CD4-positive, alpha-beta memory T cell (primary cell): ENCODE results near the gene ETV3. TPM values are rescaled to one million over a fixed set of nuclear protein-coding genes. Genes with fewer than 3 reads are reported as not detected.

Experiments
- CTCF ChIA-PET: fragments of 350-600 bp; sonication (Branson Sonifier 250); formaldehyde crosslinking; loops from one replicate; lab custom pipeline; 2021; ENCODE audit warnings: inconsistent platforms; ENCODE audit not compliant: partially characterized antibody; lab: Charles Lee
- POLR2A ChIA-PET: fragments of 350-600 bp; sonication (Branson Sonifier 250); formaldehyde crosslinking; loops from one replicate; lab custom pipeline; 2021; ENCODE audit not compliant: partially characterized antibody; lab: Charles Lee
- DNase-seq, 5 donors: peaks; one replicate each; pipeline versions ENCODE4 v3.0.0 to v3.0.0-alpha.2; 2020 to 2022; ENCODE audit warnings: mixed read lengths in 1 of 5
- H3K27ac ChIP-seq: one replicate; pipeline ENCODE4 v1.7.0; 2013; ENCODE audit warnings: low read depth, low read length
- H3K27me3 ChIP-seq: 2 replicates; pipeline ENCODE4 v1.7.0; 2013; ENCODE audit warnings: mild to moderate bottlenecking, low read length, moderate library complexity; ENCODE audit not compliant: insufficient read depth
- H3K36me3 ChIP-seq: 2 replicates; pipeline ENCODE4 v1.7.0; 2013; ENCODE audit warnings: mild to moderate bottlenecking, low read length, moderate library complexity; ENCODE audit not compliant: insufficient read depth
- H3K4me1 ChIP-seq: 2 replicates; pipeline ENCODE4 v1.7.0; 2013; ENCODE audit warnings: mild to moderate bottlenecking, low read length, moderate library complexity; ENCODE audit not compliant: insufficient read depth
- H3K4me3 ChIP-seq, 2 donors: one replicate each; pipeline ENCODE4 v1.7.0; 2013; ENCODE audit warnings: low read length in 2 of 2, mild to moderate bottlenecking in 1 of 2
- H3K9me3 ChIP-seq, 2 donors: one replicate each; pipeline ENCODE4 v1.7.0; 2013; ENCODE audit warnings: low read length in 2 of 2, control low read depth in 1 of 2; ENCODE audit not compliant: control insufficient read depth in 1 of 2
- H3K27ac Mint-ChIP-seq, 7 donors: one replicate each; pipeline ENCODE4 v1.8.0; 2020 to 2021; ENCODE audit warnings: mixed read lengths in 7 of 7, mild to moderate bottlenecking in 6 of 7, inconsistent platforms in 3 of 7, moderate library complexity in 3 of 7
- H3K27me3 Mint-ChIP-seq, 2 donors: one replicate each; pipeline ENCODE4 v1.8.0; 2020 to 2021; ENCODE audit warnings: mixed read lengths in 2 of 2
- H3K36me3 Mint-ChIP-seq, 2 donors: one replicate each; pipeline ENCODE4 v1.8.0; 2020 to 2021; ENCODE audit warnings: mixed read lengths in 2 of 2, inconsistent platforms in 1 of 2, mild to moderate bottlenecking in 1 of 2
- H3K4me1 Mint-ChIP-seq, 4 donors: one replicate each; pipeline ENCODE4 v1.8.0; 2020 to 2021; ENCODE audit warnings: mixed read lengths in 4 of 4, mild to moderate bottlenecking in 1 of 4
- H3K4me3 Mint-ChIP-seq, 8 donors: one replicate each; pipeline ENCODE4 v1.8.0; 2020 to 2021; ENCODE audit warnings: mixed read lengths in 8 of 8, mild to moderate bottlenecking in 7 of 8, moderate library complexity in 6 of 8, inconsistent platforms in 3 of 8
- H3K9me3 Mint-ChIP-seq, 8 donors: one replicate each; pipeline ENCODE4 v1.8.0; 2020 to 2021; ENCODE audit warnings: mixed read lengths in 8 of 8, mild to moderate bottlenecking in 5 of 8, inconsistent platforms in 3 of 8, moderate library complexity in 1 of 8
- intact Hi-C: fragments of 100-400 bp; cut with micrococcal nuclease; formaldehyde crosslinking; loops from one replicate; pipeline ENCODE4 v1.15.1; 2023
- polyA plus RNA-seq, 2 donors: library from polyadenylated mRNA; unstranded; fragments of 300-500 nt; fragmentation: Illumina TruSeq; gene quantifications; one replicate each; pipeline ENCODE4 v1.2.3, GENCODE V29; 2021
- total RNA-seq, 2 experiments: library from RNA; stranded (reverse); gene quantifications; one replicate each; pipeline ENCODE4 v1.2.3, GENCODE V29; 2021

The ETV3 gene
- total and polyA plus RNA-seq, 4 experiments from 2014 or later: 7.3 to 31.8 (median 20.9) TPM

DNA sequence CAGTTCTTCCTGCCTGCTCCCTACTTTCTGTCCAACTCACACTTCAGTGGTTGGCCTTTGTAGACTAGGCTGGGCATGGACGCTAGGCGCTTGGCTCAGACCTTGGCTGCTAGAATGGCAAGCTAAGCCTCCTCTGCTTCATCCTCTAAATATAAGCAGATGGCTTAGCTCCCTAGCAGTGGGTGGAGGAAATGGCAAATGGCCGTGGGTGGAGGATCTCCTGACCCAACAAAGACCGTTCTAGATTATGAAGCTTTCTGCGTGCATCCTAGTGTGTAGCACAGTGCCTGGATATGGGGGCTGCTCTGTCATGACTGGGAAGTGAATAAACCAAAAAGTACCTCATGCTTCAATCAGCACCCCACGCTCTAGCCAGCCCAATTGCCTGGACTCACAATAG, 28.2 kb downstream of the ETV3 start:
- Histone ChIP-seq H3K4me3 (no peak overlapping the region), H3K36me3 (no peaks in the 10 kb centered on the region), H3K27me3 (peaks cover 17% of the 10 kb centered on the region), H3K9me3 (no peaks in the 10 kb centered on the region), H3K27ac (no peak overlapping the region), H3K4me1 (no peaks in the 10 kb centered on the region)
- CTCF ChIA-PET: interaction anchor here (1.1 to 1.3 kb wide), 3 partner anchors 12 to 46 kb away, joined by 3 to 5 read pairs (median 4); no protein-coding TSS in a partner anchor
- H3K9me3 Mint-ChIP-seq: no peaks in the 10 kb centered on the region
- intact Hi-C loops: no loop called here
- DNase-seq: no peak
- H3K36me3 Mint-ChIP-seq: no peaks in the 10 kb centered on the region
- POLR2A ChIA-PET: no interaction called here
- H3K4me3 Mint-ChIP-seq: no peak overlapping the region
- peaks cover 17% of the 10 kb centered on the region in 2 donors for H3K27me3 Mint-ChIP-seq
- no peak overlapping the region for H3K27ac Mint-ChIP-seq
- peaks cover 0 to 9% (median 2%) of the 10 kb centered on the region in 4 donors for H3K4me1 Mint-ChIP-seq

DNA sequence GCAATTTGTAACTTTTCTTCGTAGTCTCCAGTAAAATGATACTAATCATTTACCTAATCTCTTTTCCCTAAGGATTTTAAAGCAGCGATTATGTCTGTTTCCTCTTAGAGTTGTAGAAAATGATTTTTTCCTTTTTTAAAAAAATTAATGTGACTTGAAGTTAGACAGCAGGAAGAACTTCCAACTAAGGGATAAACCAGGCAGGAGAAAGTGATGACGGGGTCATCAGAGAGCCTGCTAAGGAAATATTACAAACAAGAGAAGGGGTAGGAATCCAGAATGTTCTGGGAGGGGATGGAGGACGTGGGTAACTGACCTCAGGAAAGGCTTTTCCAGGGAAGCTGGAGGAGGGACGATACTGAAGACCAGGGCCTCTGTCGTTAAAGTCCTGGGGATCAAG, 29.7 kb downstream of the ETV3 start:
- peaks cover 17% of the 10 kb centered on the region for H3K27me3 ChIP-seq
- H3K4me3 Mint-ChIP-seq: no peak overlapping the region
- H3K9me3 Mint-ChIP-seq: no peaks in the 10 kb centered on the region
- H3K27me3 Mint-ChIP-seq: peaks cover 17 to 19% of the 10 kb centered on the region in 2 donors
- no peaks in the 10 kb centered on the region for H3K4me1 ChIP-seq
- CTCF ChIA-PET: no interaction called here
- H3K4me1 Mint-ChIP-seq: peaks cover 0 to 9% (median 2%) of the 10 kb centered on the region in 4 donors
- no peaks in the 10 kb centered on the region for H3K36me3 Mint-ChIP-seq
- POLR2A ChIA-PET: no interaction called here
- H3K27ac Mint-ChIP-seq: no peak overlapping the region
- intact Hi-C loops: no loop called here
- no peaks in the 10 kb centered on the region for H3K9me3 ChIP-seq
- H3K27ac ChIP-seq: no peak overlapping the region
- DNase-seq: no peak
- H3K4me3 ChIP-seq: no peak overlapping the region
- no peaks in the 10 kb centered on the region for H3K36me3 ChIP-seq

DNA sequence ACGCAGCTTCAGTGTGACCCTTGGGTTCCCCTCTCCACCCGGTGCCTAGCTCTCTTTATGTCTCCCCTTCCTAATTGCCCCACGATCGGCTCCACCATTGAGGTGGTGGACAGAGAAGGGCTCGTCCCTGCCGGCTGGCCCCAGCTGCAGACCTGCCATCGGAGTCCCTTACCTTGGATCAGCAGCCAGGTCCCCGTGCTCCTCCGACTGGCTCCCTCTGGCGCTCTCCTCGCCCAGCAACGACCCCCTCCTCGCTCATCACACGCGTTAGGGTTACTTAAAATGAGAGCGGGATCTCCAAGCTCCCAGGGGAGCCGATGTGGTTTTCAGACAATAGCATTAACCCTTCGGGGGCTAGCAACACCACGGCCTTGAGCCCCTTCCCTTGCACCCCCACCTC, 30.5 kb downstream of the ETV3 start:
- Histone ChIP-seq H3K4me1 (no peaks in the 10 kb centered on the region), H3K27me3 (peaks cover 17% of the 10 kb centered on the region), H3K36me3 (no peaks in the 10 kb centered on the region), H3K4me3 (no peak overlapping the region), H3K9me3 (no peaks in the 10 kb centered on the region), H3K27ac (no peak overlapping the region)
- no peaks in the 10 kb centered on the region for H3K9me3 Mint-ChIP-seq
- ChIA-PET CTCF (interaction anchor here (2.3 kb wide), 1 partner anchor 17 kb away, joined by 11 read pairs; no protein-coding TSS in a partner anchor), POLR2A (no interaction called here)
- H3K27ac Mint-ChIP-seq: no peak overlapping the region
- H3K4me3 Mint-ChIP-seq: no peak overlapping the region
- peaks cover 16 to 18% of the 10 kb centered on the region in 2 donors for H3K27me3 Mint-ChIP-seq
- intact Hi-C loops: no loop called here
- no peak for DNase-seq
- H3K36me3 Mint-ChIP-seq: no peaks in the 10 kb centered on the region
- H3K4me1 Mint-ChIP-seq: peaks cover 0 to 7% (median 2%) of the 10 kb centered on the region in 4 donors

DNA sequence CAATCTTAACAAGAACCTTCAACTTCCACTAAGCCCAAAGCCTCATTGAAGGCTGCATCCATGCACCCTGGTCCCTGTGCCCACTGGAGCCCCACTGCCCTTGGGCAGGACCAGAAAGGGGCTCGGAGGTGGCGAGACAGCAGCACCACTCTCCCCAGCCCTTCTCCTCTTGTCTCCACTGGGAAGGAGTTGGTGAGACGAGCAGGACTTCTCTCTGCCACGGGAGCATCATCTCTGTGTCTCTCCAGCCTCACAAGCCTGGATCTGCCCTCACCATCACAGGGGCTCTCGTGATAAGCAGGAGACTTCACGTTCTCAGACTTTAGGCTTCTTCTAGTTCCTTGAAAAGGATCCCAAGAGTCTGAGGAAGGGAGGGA, 31.4 kb downstream of the ETV3 start:
- H3K4me3 ChIP-seq: no peak overlapping the region
- Mint-ChIP-seq H3K36me3 (no peaks in the 10 kb centered on the region), H3K4me1 (peaks cover 0 to 3% (median 2%) of the 10 kb centered on the region in 4 donors), H3K9me3 (no peaks in the 10 kb centered on the region), H3K27me3 (peaks cover 13 to 18% of the 10 kb centered on the region in 2 donors), H3K27ac (no peak overlapping the region), H3K4me3 (no peak overlapping the region)
- H3K36me3 ChIP-seq: no peaks in the 10 kb centered on the region
- no peak overlapping the region for H3K27ac ChIP-seq
- H3K27me3 ChIP-seq: peaks cover 17% of the 10 kb centered on the region
- no peaks in the 10 kb centered on the region for H3K9me3 ChIP-seq
- intact Hi-C loops: no loop called here
- CTCF ChIA-PET: interaction anchor here (2.3 kb wide), 1 partner anchor 16 kb away, joined by 11 read pairs; no protein-coding TSS in a partner anchor
- DNase-seq: no peak
- POLR2A ChIA-PET: no interaction called here
- H3K4me1 ChIP-seq: no peaks in the 10 kb centered on the region

DNA sequence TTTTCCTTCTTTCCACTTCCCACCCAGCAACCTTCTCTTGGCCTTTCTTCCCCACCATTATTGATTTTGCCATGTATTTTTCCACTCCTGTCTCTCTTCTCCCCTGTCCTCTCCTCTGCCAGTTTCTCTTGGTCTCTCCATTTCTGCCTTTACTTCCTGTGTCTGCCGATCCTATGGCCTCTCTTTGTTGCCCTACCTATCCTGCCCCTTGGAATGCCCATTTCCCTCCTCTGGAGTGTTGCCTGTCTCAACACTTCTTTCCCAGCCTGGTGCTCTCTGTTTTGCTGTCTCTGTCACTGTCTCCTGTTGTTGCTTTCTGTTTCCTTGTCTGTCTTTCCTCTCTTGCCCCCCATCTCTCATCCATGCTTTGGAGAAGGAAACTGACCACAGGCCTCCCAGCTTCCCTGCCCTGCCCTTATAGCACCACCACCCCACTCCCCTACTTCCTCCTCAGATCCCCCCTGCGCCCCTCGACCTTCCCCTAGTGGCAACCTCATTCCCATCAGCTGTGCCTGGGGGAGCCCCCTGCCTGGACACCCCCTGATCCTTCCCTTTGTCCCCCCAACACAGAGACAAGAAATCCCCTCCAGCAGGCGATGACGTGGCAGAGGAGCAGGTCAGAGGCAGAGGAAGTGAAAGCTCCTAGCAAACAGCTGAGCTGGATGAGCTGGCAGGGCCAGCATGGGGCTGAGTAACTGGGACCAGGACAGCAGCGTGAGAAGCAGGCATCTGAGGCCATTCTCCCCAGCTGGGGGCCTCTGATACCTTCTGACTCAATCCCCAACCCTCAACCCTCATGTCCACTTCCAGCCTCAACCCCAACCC, 32.0 kb downstream of the ETV3 start:
- CTCF ChIA-PET: interaction anchor here (2.3 kb wide), 1 partner anchor 16 kb away, joined by 11 read pairs; no protein-coding TSS in a partner anchor
- intact Hi-C loops: no loop called here

DNA sequence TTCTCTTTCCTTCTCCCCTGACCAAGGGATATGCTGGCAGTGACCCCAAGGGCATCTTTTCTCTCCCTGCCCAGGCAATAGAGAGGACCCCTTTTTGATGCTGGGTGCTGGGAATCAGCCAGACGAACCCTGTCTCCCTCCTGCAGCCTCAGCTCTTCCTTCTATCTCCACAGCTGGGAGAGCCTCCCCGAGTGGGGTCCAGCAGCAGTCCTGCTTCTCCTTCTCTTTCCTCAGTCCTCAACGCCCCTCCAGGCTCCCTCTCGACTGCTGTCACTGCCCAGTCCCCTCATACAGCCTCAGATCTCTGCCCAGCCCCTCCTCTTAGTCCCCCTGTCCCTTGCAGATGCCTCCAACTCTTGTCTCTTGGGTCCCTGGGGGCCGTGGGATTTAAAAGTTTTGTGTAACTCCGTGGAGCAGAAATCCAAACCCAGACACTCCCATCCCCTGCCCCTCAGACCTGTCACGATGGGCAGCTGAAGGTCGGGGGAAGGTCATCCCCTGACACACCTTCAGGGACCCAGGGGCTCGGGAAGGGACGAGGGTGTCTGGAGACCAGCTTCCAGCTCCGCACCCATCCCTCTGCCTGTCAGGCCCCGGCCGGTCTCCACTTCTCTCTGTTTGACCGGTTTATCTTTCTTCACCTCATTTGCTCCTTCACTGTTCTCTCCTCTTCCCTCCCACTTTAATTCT, 32.8 kb downstream of the ETV3 start:
- peaks cover 13 to 18% of the 10 kb centered on the region in 2 donors for H3K27me3 Mint-ChIP-seq
- DNase-seq: no peak

More for the DNA sequence above, 32.0 kb downstream of the ETV3 start:
- no peaks in the 10 kb centered on the region for H3K36me3 Mint-ChIP-seq
- no peaks in the 10 kb centered on the region for H3K4me1 ChIP-seq
- peaks cover 17% of the 10 kb centered on the region for H3K27me3 ChIP-seq
- POLR2A ChIA-PET: no interaction called here
- no peak overlapping the region for H3K4me3 ChIP-seq
- peak overlapping the region in 3 of 7 donors; percentile 29 to 82 (median 48) for H3K27ac Mint-ChIP-seq
- H3K4me3 Mint-ChIP-seq: no peak overlapping the region
- H3K27ac ChIP-seq: no peak overlapping the region
- no peak for DNase-seq
- no peaks in the 10 kb centered on the region for H3K9me3 ChIP-seq
- no peaks in the 10 kb centered on the region for H3K9me3 Mint-ChIP-seq
- H3K27me3 Mint-ChIP-seq: peaks cover 13 to 18% of the 10 kb centered on the region in 2 donors
- no peaks in the 10 kb centered on the region for H3K36me3 ChIP-seq
- peaks cover 0 to 3% (median 2%) of the 10 kb centered on the region in 4 donors for H3K4me1 Mint-ChIP-seq

More for the DNA sequence above, 32.8 kb downstream of the ETV3 start:
- POLR2A ChIA-PET: no interaction called here
- H3K9me3 ChIP-seq: no peaks in the 10 kb centered on the region
- H3K27ac Mint-ChIP-seq: peak overlapping the region in 3 of 7 donors; percentile 12 to 82 (median 29)
- no peaks in the 10 kb centered on the region for H3K4me1 ChIP-seq
- intact Hi-C loops: no loop called here
- CTCF ChIA-PET: interaction anchor here (1.9 to 2.3 kb wide), 2 partner anchors 15 kb away, joined by 11 to 14 read pairs; no protein-coding TSS in a partner anchor
- H3K4me3 Mint-ChIP-seq: no peak overlapping the region
- H3K27ac ChIP-seq: no peak overlapping the region
- H3K36me3 ChIP-seq: no peaks in the 10 kb centered on the region
- H3K27me3 ChIP-seq: peaks cover 14% of the 10 kb centered on the region
- no peak overlapping the region for H3K4me3 ChIP-seq
- no peaks in the 10 kb centered on the region for H3K9me3 Mint-ChIP-seq
- H3K36me3 Mint-ChIP-seq: no peaks in the 10 kb centered on the region
- H3K4me1 Mint-ChIP-seq: peaks cover 0 to 3% (median 2%) of the 10 kb centered on the region in 4 donors
